OCI-LY3 (cell line): ENCODE results near the gene ITGB6.

Experiments
- CTCF ChIP-seq: fragments of 200-600, 300-600 bp; sonication (generic); IDR thresholded peaks from 2 replicates; pipeline ENCODE4 v1.5.1; 2014; ENCODE audit warnings: antibody characterized with exemption, low read length, low read depth
- EZH2phosphoT487 ChIP-seq: fragments of 200-600 bp; shearing (Covaris generic); IDR thresholded peaks from 2 replicates; pipeline ENCODE4 v1.6.1; 2018; ENCODE audit warnings: antibody characterized with exemption, mixed run types, low read depth

- TF ChIP-seq CTCF (no peak), EZH2phosphoT487 (no peak)
These were observed 13.4 kb upstream of the ITGB6 start for GRCh38 chr2:160213511-160213910.
